Tibial artery (tissue), 4 donors: ENCODE data around the gene SPINDOC.

ENCODE experiments used
- DNase-seq, 2 donors: peaks; one replicate each; pipeline ENCODE4 v3.0.0-alpha.2; 2019
- H3K27ac ChIP-seq, 2 donors: fragments of 200-600 bp; sonication (generic) in 1 of 2; 1 replicate in 1 of 2; 2 replicates in 1 of 2; pipeline ENCODE4 v1.5.1; 2018 to 2019; ENCODE audit warnings: mild to moderate bottlenecking in 1 of 2
- H3K27me3 ChIP-seq, 2 donors: fragments of 200-600 bp; sonication (generic) in 1 of 2; one replicate each; pipeline versions ENCODE4 v1.5.1 to v1.6.0; 2016 to 2019
- H3K36me3 ChIP-seq, 3 donors: fragments of 200-600 bp; sonication (generic) in 2 of 3; one replicate each; pipeline ENCODE4 v1.5.1; 2016 to 2019; ENCODE audit warnings: mild to moderate bottlenecking in 2 of 3
- H3K4me1 ChIP-seq, 4 donors: fragments of 200-600 bp; sonication (generic) in 2 of 4; 1 replicate in 3 of 4; 2 replicates in 1 of 4; pipeline ENCODE4 v1.5.1; 2016 to 2019
- H3K4me3 ChIP-seq, 2 donors: fragments of 200-600 bp; sonication (generic) in 1 of 2; 1 replicate in 1 of 2; 2 replicates in 1 of 2; pipeline ENCODE4 v1.5.1; 2018 to 2019; ENCODE audit warnings: mild to moderate bottlenecking in 2 of 2
- H3K9me3 ChIP-seq, 3 donors: fragments of 200-600 bp; sonication (generic) in 1 of 3; one replicate each; pipeline ENCODE4 v1.5.1; 2016 to 2019
- intact Hi-C: fragments of 100-400 bp; cut with DNase I; formaldehyde crosslinking; loops from one replicate; pipeline ENCODE4 v1.15.0; 2023; ENCODE audit warnings: low total_unique reads
- TF ChIP-seq, protein P1 (sequence below), 2 experiments: fragments of 200-600 bp in 1 of 2; fragments of 450-650 bp in 1 of 2; IDR thresholded peaks; one replicate each; pipeline ENCODE4 v1.5.1; 2017 to 2019; ENCODE audit warnings: antibody characterized with exemption in 2 of 2, mild to moderate bottlenecking in 1 of 2, moderate library complexity in 1 of 2

The SPINDOC gene

DNA sequence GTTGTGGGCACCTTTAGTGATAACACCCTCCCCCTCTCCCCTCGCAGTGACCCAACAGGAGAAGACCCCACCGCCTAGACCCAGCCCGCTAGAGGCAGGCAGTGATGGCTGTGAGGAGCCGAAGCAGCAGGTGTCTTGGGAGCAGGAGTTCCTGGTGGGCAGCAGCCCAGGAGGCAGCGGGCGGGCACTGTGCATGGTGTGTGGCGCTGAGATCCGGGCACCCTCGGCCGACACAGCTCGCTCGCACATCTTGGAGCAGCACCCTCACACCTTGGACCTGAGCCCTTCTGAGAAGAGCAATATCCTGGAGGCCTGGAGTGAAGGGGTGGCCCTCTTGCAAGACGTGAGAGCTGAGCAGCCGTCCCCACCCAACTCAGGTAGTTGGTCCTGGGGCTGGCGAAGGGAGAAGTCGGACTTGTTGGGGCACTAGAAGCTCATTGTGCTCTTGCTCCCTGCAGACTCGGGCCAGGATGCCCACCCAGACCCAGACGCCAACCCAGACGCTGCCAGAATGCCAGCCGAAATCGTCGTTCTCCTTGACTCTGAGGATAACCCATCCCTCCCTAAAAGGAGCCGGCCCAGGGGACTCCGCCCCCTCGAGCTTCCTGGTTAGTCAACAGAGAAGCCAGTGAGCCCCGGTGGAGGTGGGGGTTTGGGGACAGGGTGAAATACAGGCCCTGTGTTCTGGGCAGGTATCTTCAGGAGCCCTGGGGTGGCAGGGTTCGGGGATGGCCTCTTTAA lies 4.7 kb downstream of the SPINDOC start:
- TF ChIP-seq, protein P1, sequence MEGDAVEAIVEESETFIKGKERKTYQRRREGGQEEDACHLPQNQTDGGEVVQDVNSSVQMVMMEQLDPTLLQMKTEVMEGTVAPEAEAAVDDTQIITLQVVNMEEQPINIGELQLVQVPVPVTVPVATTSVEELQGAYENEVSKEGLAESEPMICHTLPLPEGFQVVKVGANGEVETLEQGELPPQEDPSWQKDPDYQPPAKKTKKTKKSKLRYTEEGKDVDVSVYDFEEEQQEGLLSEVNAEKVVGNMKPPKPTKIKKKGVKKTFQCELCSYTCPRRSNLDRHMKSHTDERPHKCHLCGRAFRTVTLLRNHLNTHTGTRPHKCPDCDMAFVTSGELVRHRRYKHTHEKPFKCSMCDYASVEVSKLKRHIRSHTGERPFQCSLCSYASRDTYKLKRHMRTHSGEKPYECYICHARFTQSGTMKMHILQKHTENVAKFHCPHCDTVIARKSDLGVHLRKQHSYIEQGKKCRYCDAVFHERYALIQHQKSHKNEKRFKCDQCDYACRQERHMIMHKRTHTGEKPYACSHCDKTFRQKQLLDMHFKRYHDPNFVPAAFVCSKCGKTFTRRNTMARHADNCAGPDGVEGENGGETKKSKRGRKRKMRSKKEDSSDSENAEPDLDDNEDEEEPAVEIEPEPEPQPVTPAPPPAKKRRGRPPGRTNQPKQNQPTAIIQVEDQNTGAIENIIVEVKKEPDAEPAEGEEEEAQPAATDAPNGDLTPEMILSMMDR (IDR thresholded peaks at IDR 0.05), result no peak

DNA sequence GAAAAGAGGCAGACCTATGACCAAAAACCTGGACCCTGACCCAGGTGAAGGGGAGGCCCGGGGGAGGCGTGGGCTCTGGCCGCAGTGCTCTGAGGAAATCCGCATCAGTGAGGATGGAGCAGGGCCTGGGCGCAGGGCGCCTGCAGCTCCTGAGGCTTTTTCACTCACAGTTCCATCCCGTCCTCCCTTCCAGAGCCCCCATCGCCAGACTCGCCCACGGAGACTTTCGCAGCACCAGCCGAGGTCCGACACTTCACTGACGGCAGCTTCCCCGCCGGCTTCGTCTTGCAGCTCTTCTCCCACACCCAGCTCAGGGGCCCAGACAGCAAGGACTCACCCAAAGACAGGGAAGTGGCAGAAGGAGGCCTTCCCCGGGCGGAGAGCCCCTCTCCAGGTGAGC lies 5.4 kb downstream of the SPINDOC start:
- no peak for DNase-seq
- no peaks in the 10 kb centered on the region for H3K27me3 ChIP-seq
- TF ChIP-seq, protein P1 (IDR thresholded peaks at IDR 0.05), result no peak
- peaks cover 45 to 74% (median 64%) of the 10 kb centered on the region in 3 donors for H3K36me3 ChIP-seq
- H3K4me3 ChIP-seq, result no peak overlapping the region
- intact Hi-C loops, result no loop called here
- no peaks in the 10 kb centered on the region for H3K9me3 ChIP-seq
- H3K4me1 ChIP-seq, result peaks cover 0 to 21% (median 17%) of the 10 kb centered on the region in 4 donors
- H3K27ac ChIP-seq, result no peak overlapping the region

More for the DNA sequence above, 4.7 kb downstream of the SPINDOC start:
- intact Hi-C loops, result no loop called here
- Histone ChIP-seq H3K27me3 (no peaks in the 10 kb centered on the region), H3K4me1 (peaks cover 0 to 21% (median 17%) of the 10 kb centered on the region in 4 donors), H3K36me3 (peaks cover 40 to 68% (median 58%) of the 10 kb centered on the region in 3 donors), H3K4me3 (no peak overlapping the region), H3K9me3 (no peaks in the 10 kb centered on the region), H3K27ac (no peak overlapping the region)
- DNase-seq, result no peak

DNA sequence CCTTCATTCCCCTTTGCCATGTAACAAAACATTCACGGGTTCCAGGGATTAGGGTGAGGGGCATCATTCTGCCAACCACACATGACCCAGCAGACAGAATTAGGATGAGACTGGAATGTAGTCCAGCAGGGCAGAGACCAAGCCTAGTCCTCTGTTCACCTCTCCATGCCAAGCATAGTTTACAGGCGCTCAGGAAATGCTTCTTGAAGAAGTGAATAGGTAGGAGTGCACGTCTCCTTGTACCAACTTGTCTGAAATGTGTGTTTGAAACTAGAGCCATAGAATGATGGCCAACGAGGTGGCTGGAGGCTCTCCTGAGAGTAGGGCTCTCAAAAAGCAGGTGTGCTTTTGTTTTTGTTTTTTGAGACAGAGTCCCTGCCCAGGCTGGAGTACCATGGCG lies 8.2 kb downstream of the SPINDOC start:
- H3K4me1 ChIP-seq, result peaks cover 0 to 2% (median 0%) of the 10 kb centered on the region in 4 donors
- intact Hi-C loops, result no loop called here
- peaks cover 58 to 96% (median 87%) of the 10 kb centered on the region in 3 donors for H3K36me3 ChIP-seq
- no peak overlapping the region for H3K27ac ChIP-seq
- H3K27me3 ChIP-seq, result no peaks in the 10 kb centered on the region
- no peaks in the 10 kb centered on the region for H3K9me3 ChIP-seq
- DNase-seq, result no peak
- TF ChIP-seq, protein P1 (IDR thresholded peaks at IDR 0.05), result no peak
- no peak overlapping the region for H3K4me3 ChIP-seq

DNA sequence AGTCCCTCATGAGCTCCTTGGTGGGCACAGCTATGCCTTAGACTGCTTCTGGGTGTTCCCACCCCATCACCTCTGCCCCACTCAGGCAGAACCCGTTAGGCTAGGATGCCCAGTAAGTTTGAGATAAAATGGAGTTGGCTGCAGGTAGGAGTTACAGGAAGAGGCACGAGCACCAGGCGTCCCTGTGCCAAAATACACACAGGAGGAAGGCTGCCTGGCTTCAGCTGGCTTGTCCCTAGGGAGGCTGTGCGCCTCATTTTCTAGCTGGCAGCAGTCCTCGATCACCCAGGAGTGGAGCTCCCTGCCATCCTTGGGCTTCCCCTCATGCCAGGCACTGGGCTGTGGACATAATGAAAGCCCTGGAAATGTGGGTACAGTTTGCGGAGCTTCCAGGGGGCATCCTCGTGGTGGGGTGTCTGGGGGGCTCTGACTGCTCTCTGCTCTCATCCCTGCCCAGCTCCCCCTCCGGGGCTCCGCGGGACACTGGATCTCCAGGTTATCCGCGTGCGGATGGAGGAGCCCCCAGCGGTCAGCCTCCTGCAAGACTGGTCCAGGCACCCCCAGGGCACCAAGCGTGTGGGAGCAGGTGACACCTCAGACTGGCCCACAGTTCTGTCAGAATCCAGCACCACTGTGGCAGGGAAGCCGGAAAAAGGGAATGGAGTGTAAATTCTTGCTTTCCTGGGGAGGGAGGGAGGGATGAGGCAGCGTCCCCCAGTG lies 13.4 kb downstream of the SPINDOC start:
- TF ChIP-seq, protein P1 (IDR thresholded peaks at IDR 0.05), result no peak
- H3K36me3 ChIP-seq, result peaks cover 32 to 67% (median 54%) of the 10 kb centered on the region in 3 donors
- no peaks in the 10 kb centered on the region for H3K9me3 ChIP-seq
- no peak overlapping the region for H3K4me3 ChIP-seq
- no peak overlapping the region for H3K27ac ChIP-seq
- intact Hi-C loops, result no loop called here
- no peak for DNase-seq
- no peaks in the 10 kb centered on the region for H3K4me1 ChIP-seq
- H3K27me3 ChIP-seq, result no peaks in the 10 kb centered on the region

DNA sequence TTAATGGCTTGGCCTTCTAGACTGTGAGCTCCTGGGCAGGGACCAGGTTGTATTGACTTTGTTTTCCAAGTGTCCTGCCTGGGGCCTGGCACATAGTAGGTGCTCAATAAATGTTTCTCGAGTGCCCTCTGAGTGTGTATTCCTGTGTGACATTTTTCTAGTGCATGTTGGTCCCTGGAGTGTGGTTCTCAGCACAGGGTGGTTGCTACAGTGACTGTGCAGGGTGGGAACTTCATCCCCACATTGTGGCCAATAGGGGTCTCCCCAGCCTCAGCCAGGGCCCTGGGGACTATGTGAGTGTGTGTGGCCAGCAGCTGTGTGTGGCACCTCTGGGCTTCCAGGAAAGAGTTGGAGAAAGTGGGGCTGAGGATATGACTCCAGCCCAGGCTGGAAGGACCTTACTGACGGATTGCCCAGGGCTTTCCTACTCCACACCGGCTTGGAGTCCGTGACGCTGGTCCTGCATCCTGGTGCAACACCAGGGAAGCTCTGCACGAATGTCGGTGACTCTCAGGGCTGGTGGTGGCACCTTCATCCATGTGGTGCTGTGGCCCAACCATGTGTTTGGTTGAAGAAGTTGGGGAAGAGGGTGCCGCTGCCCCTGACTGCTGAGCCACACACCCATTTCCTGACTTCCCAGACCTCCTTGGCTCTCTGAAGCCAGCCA lies 16.7 kb downstream of the SPINDOC start:
- no peak overlapping the region for H3K4me3 ChIP-seq
- intact Hi-C loops, result loop anchor here (10.0 kb wide), 1 partner anchor 325 kb away; no protein-coding TSS in a partner anchor
- no peaks in the 10 kb centered on the region for H3K4me1 ChIP-seq
- TF ChIP-seq, protein P1 (IDR thresholded peaks at IDR 0.05), result no peak
- no peak for DNase-seq
- H3K27ac ChIP-seq, result no peak overlapping the region
- H3K9me3 ChIP-seq, result no peaks in the 10 kb centered on the region
- peaks cover 10 to 34% (median 23%) of the 10 kb centered on the region in 3 donors for H3K36me3 ChIP-seq
- no peaks in the 10 kb centered on the region for H3K27me3 ChIP-seq
